Measurements from ENCODE around the gene GMPR.
A peak's percentile ranks its signal among the peaks of the same experiment; 100 is the strongest.

The GMPR gene

DNA sequence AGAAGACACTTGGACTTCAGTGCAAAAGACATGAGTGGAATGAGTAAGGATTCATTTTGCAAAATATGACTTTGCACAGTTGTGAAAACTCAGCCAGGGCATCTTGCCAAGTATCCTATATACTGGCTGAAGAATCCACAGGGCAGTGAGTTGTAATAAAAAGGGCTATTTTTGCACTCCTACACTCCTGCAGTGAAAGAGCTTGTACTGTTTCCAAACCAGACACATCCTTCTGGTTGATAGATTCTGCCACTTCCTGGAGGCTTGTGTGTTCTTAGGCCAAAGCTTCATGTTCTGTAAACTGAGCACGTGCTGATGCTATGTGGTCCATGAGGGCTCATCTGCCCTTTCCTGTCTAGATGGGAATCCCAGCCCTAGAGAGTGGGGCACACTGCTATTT is 34.9 kb downstream of the GMPR start:
- peak; percentile 58 for DNase-seq

DNA sequence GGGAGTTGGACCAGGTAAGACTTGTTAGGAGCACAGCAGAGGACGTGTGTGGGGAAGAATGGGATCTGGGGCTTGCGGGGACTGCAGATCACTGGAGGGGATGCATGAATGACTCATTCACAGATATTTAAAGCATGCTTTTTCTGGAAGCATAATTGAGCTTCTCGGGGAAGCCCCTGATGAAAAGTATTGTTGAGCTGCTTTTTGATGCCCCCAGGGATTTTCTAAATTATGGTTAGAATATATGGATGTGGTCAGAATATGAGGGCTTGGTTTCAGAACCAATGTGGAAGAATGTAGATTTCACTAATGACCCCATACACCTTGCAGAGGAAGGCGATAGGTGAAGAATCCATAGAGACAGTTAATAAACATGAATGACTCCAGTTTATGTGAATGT is 36.1 kb downstream of the GMPR start:
- peak; percentile 78 for DNase-seq

DNA sequence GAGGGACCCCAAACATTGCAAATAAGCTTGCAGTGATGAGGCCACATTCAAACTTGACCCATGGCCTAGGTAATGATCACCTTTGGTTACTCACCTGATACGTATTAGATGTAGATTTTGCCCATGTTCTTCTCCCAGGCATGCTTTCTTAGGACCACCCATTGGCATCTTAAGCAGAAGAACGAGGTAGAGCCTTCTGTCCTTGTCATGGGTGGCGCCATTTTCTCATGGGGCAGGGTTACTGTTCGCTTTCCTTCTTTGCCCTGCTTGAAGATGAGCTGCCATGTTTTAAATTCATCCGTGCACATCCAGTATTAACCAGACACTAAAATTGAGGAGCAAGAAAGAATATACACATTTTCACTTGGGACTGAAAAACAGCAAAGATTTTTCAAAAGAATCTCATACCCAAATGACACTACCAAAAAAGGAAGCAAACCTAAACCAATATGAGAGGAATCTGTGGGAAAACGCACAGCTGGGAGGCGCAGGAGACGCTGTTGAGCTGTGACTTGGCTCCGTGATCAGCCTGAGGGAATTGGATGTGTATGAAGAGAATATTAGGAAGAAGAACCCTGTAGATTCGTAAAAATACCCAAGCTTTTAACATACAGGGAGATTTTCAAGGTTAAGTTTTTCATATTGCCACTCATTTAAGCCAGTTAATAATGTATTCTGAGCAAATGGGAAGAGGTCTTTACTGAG is 36.6 kb downstream of the GMPR start:
- peak; percentile 33 for DNase-seq

DNA sequence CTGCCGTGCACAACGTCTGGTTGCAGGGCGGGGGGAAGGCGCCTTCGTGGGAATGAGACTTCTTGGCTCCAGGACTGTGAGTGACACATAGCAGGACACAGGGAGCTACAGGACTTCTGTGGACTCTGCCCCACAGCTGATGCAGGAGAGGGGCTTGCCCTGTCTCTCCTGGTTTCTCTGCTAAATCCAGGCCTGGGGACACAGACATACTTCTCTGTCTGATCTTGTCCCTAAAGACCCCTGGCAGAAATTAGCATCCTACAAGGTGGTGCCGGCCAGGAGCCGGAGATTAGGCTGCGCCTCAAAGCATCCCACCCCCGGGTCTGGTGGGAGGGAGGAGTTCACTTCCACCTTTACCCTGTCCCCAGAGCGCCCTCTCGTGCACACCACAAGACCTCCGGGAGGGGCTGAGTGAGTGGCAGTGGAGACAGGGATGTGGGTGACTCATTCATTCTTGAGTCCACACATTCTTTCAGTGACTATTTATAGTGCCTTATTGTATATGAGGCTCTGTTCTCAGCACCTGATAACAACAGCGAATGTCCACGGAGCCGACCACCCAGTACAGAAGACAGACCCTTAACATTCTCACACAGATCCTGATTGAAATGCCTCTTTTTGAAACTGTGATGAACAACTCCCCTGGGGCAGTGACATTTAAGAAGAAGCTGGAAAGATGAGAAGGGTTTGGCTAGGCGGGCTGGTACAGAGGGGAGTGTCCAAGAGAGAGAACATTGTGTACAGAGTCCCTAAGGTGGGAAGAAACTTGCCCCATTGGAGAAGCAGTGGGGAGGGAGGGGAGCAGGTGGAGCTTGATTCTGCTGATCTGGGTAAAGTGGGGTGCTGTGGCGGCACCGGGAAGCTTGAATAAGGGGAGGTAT is 39.0 kb downstream of the GMPR start:
- peak; percentile 95 for DNase-seq

DNA sequence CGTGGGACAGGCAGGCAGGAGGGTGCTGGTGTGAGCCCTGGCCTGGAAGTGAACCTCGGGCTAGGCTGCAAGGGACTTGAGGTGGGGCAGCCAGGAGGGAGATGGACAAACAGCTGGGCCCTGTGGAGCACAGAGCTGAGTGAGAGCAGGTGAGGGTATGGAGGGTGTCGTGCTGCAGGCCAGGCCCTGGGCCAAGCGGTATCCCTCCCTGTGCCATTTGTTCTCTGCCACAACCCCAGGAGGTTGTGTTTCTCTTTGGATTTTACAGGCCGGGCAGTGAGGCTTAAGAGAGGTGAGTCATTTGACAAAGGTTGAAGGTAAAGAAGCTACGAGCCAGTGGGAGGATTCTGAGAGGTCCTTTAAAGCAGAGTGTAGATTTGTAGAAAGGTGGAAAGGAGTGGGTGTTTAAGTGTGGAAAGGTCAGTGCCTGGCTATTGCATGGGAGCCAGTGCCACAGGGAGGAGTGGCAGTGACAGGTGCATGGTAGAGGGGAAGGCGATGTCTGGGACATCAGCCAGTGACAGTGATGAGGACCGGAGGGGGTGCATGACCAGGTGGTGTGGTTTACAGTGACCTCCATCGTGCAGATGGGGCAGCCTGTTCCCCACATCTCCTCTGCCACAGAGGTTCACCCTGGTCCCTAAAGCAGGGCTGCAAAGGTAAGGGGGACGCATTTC is 39.8 kb downstream of the GMPR start:
- no peak for DNase-seq

DNA sequence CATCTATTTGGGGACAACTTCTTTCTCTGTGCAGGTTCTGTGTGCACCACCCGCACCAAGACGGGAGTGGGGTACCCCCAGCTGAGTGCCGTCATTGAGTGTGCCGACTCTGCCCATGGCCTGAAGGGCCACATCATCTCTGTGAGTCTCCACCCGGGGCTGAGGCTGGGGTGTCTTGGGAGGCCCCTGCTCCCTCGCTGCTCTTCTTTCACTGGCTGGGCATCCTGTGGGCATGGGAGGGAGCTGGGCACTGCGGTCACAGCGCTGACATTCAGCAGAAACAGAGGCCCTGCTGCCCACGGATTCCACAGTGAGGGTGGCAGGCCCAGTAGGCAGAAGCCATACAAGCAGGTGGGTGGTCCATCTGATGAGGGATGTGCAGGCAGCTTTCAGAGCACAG is 40.4 kb downstream of the GMPR start:
- no peak for DNase-seq

DNA sequence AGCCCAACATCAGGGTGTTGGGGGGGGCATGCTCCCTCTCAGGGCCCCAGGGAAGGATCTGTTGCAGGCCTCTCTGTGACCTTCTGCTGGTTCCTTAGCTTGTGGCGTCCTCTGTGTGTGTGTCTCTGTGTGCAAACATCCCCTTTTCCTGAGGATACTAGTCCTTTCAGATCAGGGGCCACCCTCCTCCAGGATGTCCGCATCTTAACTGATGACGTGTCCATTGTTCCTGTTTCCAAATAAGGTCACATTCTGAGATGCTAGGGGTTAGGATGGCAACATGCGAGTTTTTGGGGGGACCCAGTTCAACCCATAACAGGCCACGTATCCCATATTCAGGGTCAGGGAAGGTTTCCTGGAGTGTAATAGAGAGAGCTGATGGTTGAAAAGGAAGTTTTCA is 40.9 kb downstream of the GMPR start:
- DNase-seq: no peak

DNA sequence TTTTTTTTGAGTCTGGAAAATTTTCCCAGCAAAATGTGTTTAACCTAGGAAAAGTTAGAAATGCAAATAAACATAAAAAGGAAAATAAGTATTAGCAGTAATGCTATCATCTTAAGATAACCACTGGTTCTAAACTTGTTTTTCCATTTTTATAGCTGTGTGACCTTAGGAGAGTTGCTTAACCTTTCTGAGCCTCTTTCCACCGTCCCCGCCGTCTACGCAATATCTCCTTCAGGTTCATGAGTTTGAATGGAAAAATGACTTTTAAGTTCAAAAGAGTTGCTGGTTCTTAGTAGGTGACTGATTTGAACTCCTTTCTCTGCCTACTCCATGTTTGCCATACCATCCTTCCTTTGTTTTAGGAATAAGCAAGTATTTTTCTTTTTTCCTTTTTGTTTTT is 44.0 kb downstream of the GMPR start:
- no peak for DNase-seq

DNA sequence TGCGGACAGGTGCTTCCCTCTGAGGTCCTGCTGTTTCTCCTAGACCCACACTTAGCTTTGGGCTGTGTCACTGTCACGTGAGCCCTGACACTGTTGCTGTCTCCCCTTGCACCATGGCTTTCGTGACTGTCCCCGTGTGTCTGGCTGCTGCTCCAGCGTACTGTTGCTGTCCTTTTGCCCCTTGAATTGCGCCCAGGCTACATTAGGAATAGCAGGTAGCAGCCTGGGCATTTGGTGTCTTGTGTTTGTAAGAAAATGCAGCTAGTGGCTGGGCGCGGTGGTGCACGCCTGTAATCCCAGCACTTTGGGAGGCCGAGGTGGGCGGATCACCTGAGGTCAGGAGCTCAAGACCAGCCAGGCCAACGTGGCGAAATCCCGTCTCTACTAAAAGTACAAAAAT is 46.1 kb downstream of the GMPR start:
- no peak for DNase-seq

DNA sequence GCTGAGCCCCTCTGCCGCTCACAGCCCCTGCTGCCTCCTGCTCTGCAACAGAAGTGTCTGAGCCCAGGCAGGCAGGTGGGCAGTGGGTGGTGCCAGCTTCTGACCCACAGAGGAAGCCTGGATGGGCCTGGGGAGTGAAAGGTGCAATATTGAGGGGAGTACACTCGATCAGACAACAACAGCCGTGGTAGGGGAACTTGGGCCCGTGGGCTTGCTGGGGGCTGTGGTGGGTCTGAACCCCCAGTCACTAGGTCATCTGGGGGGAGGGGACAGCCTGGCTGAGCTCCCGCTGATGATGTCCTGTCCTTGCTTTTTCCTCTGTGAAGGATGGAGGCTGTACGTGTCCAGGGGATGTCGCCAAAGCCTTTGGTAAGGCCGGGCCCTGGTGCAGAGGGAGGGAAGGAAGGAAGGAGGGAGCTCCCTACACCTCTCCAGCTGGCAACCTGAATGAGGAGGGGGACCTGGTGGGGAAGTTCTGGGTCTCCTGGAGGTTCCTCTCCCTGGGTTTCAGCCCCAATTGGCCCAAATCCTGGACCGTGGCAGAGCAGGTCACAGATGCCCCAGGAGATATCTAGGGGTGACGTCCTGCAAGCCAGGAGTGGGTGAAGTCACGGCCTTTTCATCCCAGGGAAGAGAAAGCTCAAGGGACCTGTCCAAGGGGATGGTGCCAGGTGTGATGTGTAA is 47.2 kb downstream of the GMPR start:
- no peak for DNase-seq

DNA sequence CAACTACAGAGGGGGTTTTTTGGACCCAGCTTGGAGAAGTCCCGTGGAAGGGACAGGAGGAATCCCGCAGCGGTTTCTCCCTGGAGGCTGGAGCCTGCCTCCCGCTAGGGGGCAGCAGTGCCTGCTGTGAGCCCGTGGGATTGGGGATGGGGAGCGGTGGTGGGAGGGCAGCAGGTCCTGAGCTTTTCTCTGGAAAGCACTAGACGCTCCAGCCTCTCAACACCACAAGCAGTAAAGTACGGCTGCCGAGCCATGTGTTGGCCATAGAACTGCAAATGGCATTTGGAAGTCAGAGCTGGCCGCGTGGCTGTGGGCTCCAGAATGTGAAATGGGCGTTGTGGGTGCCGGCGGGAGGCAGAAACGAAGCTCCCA is 47.8 kb downstream of the GMPR start:
- peak; percentile 57 for DNase-seq

DNA sequence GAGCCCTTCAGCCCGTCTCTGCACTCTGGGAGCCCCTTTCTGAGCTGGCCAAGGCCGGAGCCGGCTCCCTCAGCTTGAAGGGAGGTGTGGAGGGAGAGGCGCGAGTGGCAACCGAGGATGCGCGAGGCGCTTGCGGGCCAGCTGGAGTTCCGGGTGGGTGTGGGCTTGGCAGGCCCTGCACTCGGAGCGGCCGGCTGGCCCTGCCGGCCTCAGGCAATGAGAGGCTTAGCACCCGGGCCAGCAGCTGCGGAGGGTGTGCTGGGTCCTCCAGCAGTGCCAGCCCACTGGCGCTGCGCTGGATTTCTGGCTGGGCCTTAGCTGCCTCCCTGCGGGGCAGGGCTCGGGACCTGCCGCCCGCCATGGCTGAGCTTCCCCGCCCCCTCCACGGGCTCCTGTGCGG is 49.8 kb downstream of the GMPR start:
- DNase-seq: no peak

DNA sequence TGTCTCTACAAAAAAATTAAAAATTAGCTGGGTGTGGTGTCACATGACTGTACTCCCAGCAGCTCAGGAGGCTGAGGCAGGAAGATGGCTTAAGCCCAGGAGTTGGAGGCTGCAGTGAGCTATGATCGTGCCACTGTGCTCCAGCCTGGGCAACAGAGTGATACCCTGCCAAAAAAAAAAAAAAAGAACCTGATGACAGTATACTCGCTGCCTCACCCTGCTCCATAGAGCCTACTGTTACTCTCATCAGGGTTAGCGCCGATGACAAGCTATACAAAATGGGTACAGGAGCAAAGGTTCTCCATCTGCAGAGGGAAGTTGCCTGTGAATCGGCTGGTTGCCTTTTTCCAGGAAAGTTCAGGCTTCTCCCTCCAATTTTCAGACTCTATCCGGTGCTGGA is 53.4 kb downstream of the GMPR start:
- DNase-seq: no peak

DNA sequence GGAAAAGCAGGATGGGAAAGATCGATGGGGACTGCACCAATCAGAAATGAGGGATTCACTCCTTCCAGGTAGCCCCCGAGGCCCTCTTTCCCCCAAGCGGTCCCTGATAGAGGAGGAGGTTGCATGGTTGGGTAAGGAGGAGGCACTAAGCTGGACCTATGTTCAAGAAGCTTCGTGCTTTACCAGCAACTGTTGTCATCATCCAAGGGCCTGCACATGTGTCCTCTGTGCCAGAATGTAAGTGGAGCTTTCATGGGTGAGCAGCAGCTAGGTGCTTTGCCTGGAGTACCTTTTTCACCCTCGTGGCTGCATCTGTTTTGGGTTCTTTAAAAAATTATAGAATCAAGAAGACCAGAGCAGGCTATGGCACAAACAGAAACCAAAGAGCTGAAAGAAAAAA is 54.0 kb downstream of the GMPR start:
- no peak for DNase-seq

DNA sequence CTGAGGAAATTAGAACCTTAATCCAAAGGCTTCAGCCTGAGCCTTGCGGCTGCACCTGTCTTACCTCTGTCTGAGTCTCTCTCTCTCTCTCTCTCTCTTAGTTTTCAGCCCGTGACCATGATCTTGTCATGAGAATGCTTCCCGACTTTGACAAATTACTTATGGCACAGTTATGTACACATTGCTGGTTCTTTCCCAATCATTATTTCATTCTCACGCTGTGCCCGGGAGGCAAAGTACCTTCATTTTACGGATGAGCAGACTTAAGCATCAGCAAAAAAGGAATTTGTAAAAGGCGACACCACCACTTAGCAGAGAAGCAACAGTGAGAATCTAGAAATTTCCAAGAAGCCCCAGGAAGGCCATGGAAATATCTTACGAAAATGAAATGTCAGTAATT is 54.6 kb downstream of the GMPR start:
- no peak for DNase-seq

DNA sequence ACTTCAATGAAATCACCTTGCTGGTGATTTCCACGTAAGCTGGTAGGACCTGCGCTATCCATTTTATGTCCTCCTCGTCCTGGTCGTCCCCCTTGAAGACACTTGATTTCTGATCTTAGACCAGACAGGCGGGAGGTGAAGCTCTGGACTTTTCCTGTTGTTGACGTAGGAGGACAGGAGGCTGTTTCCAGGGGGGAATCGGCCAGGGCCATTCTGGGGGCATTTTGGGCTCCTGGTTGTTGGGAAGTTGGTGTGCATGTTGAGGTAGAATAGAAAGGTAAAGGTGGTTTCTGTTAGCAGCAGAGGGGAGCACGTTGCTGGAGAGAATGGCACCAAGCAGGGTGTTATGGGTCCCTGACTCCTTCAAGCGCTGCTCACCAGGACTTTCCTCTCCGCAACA is 56.0 kb downstream of the GMPR start:
- no peak for DNase-seq

DNA sequence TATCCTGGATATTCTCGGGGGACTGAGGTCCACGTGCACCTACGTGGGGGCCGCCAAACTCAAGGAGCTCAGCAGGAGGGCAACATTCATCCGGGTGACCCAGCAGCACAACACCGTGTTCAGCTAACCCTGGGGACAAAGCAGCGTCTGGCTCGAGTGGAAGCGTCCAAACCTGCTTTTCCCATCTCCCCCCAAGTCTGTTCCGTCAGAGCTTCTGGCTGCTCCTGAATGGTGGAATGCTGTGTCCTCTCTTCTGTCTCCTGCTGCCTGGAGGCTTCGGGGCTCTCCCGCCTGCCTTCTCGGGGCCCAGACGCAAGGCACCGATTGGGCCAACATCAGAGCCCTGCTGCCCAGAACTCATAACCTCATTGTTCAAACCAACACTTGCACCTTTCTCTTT is 56.7 kb downstream of the GMPR start:
- DNase-seq: no peak

DNA sequence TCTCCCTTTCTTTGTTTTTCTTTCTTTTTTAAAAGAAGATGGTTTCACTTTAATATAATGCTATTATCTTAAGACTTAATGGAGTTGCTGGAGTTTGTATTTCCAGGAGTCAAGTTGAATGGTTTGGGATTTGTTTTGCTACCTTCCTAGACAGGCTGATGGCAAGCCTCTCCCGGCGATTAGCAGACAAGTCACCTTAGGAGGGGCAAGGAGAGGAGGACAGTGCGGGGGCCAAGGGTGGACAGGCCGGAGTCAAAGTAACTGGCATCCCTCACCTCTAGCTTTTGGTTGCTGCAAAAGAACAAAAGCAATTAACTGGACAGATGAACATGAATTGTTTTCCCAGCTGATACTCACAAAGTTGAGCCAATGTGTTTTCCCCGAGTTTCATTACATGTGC is 57.1 kb downstream of the GMPR start:
- DNase-seq: no peak

DNA sequence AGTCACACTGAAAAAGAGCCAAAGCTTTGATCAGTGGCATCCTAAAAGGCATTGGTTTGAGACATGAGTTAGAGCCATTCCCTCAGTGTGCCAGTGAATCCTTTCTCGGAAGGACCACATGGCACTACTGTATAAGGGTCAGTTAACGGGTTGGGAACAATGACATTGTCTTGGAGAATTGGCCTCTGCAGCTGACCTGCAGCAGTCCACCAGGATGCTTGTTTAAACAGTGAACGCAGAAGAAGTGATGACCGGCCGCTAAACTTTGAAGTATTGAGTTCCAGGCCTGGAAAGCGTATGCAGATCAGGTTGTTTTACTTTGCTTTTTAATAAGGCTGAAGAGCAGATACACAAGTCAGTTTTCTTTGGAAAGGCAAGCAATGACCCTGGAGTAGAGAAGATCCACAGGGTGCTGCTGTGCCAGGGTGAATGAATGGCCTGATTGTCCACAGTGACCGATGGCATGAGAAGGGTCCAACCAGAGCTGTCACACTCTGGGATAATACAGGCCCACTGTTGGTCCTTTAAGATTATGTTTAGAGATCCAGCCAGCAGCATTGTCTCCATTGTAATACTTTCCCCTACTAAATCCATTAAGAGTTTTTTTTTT is 57.8 kb downstream of the GMPR start:
- no peak for DNase-seq

DNA sequence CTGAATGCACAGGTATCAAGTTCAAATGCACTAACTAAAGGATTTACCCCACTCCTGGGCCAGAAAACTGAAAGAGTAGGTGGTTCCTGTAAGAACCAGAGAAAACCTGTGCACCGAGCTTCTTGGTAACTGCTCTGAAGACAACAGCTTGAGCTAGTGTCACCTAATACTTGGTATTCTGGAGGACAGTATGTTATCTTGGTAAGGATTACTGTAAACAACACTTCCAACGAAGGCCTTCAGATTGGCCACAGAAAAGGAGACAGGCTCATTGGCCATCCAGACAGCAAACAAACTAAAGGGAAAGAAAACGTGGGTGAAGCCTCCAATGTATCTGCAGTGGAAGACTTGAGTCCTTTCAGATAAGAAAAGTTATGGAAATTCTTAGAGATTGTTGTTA is 61.5 kb downstream of the GMPR start:
- no peak for DNase-seq

DNA sequence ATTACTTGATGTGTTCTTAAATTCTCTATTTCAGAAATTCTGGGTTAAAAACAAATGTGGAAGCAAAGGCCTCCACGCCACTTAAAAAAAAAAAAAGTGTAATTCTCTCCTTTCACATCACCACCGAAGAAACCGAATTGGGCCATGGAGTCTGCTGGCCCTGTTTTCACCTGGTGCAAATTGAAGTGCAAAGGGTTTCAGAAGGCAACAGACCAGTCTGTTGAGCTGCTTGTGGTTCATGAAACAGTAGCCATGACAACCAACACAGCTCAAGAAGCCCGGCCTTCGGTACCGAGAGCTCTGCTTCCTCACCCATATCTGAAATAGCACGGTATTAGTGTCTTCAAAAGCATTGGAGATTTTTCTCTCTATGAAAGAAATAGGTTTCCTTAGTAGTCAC is 63.1 kb downstream of the GMPR start:
- DNase-seq: no peak

DNA sequence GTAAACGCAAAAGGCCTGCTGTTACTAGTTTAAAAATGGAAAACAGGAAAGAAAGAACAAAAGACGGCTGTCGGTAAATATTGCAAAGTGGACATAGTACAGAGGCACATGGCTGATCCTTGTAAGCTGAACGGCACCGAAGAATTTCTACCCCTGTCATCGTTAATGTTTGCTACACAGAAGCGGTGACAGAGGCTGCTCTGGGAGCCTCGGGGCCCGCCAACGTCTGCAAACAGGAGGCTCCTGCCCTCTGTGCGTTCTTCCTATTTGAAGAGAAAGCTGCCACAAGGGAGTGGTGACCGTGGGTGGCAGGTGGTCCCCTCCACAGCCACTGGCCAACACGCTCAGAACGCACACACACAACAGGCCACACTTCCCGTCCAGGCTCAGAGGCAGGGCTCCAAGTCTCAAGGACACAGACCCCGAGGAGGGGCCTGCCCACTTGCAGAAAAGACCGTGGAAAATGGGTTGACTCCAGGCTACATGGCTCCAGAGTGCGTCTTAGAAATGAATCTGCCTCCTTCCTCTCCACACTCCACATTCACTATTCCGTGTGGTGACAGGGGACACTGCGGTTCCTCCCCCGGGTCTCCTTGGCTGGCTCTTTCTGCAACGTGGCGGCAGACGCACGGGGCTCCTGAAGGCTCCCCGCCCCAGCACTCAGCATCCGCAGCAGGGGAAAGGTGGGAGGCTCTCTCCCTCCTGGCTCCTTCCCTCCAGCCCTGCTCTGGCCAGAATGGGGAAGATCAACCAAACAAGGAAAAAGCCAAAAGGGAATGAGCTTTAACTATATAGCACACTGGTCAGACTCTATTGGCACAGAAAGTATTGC is 64.5 kb downstream of the GMPR start:
- no peak for DNase-seq
